Spinal cord (tissue), 10 donors: Measurements from ENCODE around the gene DECR2. TPM values are rescaled to one million over a fixed set of nuclear protein-coding genes. Genes with fewer than 3 reads are reported as not detected.

Source experiments
- DNase-seq, 6 donors: peaks; one replicate each; pipeline versions ENCODE4 v3.0.0 to v3.0.0-alpha.2; 2013 to 2015; ENCODE audit warnings: low spot score in 6 of 6, low read depth in 4 of 6
- H3K27ac ChIP-seq: one replicate; pipeline ENCODE4 v1.5.1; 2013; ENCODE audit warnings: low read depth, low read length, control low read depth
- H3K27me3 ChIP-seq: one replicate; pipeline ENCODE4 v1.6.1; 2013; ENCODE audit warnings: low read length; ENCODE audit not compliant: control insufficient read depth, insufficient read depth
- H3K36me3 ChIP-seq: one replicate; pipeline ENCODE4 v1.6.1; 2013; ENCODE audit warnings: low read length; ENCODE audit not compliant: control insufficient read depth, insufficient read depth
- H3K4me1 ChIP-seq: one replicate; pipeline ENCODE4 v1.6.1; 2013; ENCODE audit warnings: low read length; ENCODE audit not compliant: control insufficient read depth, insufficient read depth
- H3K4me3 ChIP-seq: one replicate; pipeline ENCODE4 v1.5.1; 2013; ENCODE audit warnings: low read depth, low read length, control low read depth
- H3K9me3 ChIP-seq: one replicate; pipeline ENCODE4 v1.6.1; 2013; ENCODE audit warnings: low read length; ENCODE audit not compliant: control insufficient read depth, insufficient read depth
- WGBS: methylation state at CpG from one replicate; pipeline ENCODE4 v1.1.5; 2013; ENCODE audit warnings: missing lambda C conversion rate; ENCODE audit not compliant: insufficient coverage; 5-methylcytosine and 5-hydroxymethylcytosine counted together
- polyA plus RNA-seq, 2 donors: library from polyadenylated mRNA; unstranded; fragments of 120-200 nt; gene quantifications; one replicate each; pipeline ENCODE4 v1.2.1, GENCODE V29; 2013; ENCODE audit not compliant: insufficient read length in 2 of 2
- total RNA-seq, 2 donors: library from RNA; depleted of rRNA in 1 of 2; stranded (reverse); fragments of 120-200 nt in 1 of 2; fragments of >200 nt in 1 of 2; gene quantifications; one replicate each; pipeline versions ENCODE4 v1.2.3 to v1.2.4, GENCODE V29; 2013 to 2014
- donor health status: healthy.

Gene DECR2
- total and polyA plus RNA-seq, 4 donors: 5.1 to 27.7 (median 17.1) TPM

GRCh38 chr16:398561-399339 lies 2.9 kb upstream of the DECR2 start:
- H3K4me3 ChIP-seq: no peak overlapping the region
- H3K9me3 ChIP-seq: no peaks in the 10 kb centered on the region
- peaks cover 46% of the 10 kb centered on the region for H3K4me1 ChIP-seq
- 78% methylated on average over 24 of the region's 24 CpGs for WGBS
- H3K27ac ChIP-seq: no peak overlapping the region
- H3K27me3 ChIP-seq: no peaks in the 10 kb centered on the region
- no peak for DNase-seq
- H3K36me3 ChIP-seq: peaks cover 32% of the 10 kb centered on the region

GRCh38 chr16:399340-400019 lies 2.2 kb upstream of the DECR2 start:
- Histone ChIP-seq H3K4me3 (no peak overlapping the region), H3K27me3 (no peaks in the 10 kb centered on the region), H3K27ac (no peak overlapping the region), H3K9me3 (no peaks in the 10 kb centered on the region), H3K4me1 (peaks cover 46% of the 10 kb centered on the region), H3K36me3 (peaks cover 32% of the 10 kb centered on the region)
- no peak for DNase-seq
- whole genome bisulfite sequencing: 78% methylated on average over 16 of the region's 22 CpGs

GRCh38 chr16:400061-400591 lies 1.6 kb upstream of the DECR2 start:
- WGBS: 57% methylated on average over 9 of the region's 10 CpGs
- no peaks in the 10 kb centered on the region for H3K9me3 ChIP-seq
- H3K27ac ChIP-seq: no peak overlapping the region
- no peak overlapping the region for H3K4me3 ChIP-seq
- H3K4me1 ChIP-seq: peaks cover 46% of the 10 kb centered on the region
- no peaks in the 10 kb centered on the region for H3K27me3 ChIP-seq
- peaks cover 35% of the 10 kb centered on the region for H3K36me3 ChIP-seq
- DNase-seq: no peak

DNA sequence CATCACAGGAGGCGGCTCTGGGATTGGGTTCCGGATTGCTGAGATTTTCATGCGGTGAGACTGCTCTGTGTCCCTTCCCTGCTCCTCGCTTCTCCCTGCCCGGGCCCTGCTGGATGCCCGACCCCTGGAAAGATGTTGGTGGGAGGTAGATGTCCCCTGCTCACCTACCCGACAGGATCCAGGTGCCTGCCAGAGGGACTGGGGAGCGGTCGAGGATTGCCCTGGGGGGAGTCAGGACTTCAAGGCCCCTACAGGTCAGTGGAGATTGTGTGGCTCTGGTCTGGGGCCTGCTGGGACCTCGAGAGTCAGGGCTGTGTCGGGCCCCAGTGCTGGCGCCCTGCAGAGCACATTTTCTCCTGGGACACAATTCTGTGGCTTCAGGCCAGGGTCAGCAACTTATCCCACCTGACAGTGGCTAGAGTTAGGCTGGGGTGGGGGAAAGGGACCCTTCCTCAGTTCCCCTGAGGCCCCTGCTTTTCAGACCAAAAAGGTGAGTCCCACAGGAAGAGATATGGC lies 3.3 kb downstream of the DECR2 start:
- 93% methylated on average over 7 of the region's 12 CpGs for WGBS
- Histone ChIP-seq H3K27ac (no peak overlapping the region), H3K4me1 (peaks cover 20% of the 10 kb centered on the region), H3K27me3 (no peaks in the 10 kb centered on the region), H3K36me3 (peaks cover 45% of the 10 kb centered on the region), H3K9me3 (no peaks in the 10 kb centered on the region), H3K4me3 (no peak overlapping the region)
- DNase-seq: no peak

DNA sequence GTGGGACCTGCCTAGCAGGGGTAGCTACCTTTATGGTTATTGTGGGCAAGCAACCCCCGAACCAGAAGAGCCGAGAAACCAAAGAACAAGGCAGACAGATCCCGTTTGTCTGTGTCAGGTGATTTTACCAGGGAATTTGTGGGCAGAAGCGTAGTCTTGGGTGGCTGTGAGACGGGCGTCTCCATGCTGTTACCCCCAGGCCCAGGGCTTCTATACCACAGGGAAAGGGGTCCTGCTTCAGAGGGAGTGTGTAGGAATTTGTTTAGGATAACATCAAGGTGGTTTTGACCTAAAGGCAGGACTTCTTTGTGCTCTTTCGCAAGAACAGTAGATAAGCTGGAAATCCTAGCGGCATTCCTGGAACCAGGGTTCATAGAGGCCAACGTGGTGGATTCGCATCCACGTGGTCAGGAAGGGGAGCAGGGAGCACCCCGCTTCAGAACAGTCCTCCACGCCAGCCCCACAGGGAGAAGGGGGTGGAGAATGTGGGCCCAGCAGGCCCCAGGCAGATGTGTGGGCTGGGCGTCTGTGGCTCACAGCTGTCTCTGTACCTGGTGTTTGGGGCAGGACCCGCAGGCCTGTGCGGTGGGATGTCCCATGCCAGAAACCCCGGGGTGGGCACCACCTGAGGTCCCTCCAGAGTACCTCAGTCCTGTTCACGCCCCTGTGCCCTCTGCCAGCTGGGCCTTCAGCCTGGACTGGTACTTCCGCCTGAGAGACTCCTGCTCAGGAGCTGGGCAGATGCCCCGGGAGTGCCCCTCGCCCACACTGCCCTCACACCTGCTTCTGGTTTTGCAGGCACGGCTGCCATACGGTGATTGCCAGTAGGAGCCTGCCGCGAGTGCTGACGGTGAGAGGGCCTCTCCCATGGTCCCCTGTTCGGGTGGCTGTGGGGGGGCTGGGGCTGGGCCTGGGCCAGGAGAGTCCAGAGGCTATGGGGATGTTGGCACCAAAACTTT lies 4.1 kb downstream of the DECR2 start:
- WGBS: 91% methylated on average over 25 of the region's 27 CpGs
- DNase-seq: no peak
- Histone ChIP-seq H3K4me3 (no peak overlapping the region), H3K27ac (no peak overlapping the region), H3K27me3 (no peaks in the 10 kb centered on the region), H3K36me3 (peaks cover 45% of the 10 kb centered on the region), H3K4me1 (peaks cover 12% of the 10 kb centered on the region), H3K9me3 (no peaks in the 10 kb centered on the region)

DNA sequence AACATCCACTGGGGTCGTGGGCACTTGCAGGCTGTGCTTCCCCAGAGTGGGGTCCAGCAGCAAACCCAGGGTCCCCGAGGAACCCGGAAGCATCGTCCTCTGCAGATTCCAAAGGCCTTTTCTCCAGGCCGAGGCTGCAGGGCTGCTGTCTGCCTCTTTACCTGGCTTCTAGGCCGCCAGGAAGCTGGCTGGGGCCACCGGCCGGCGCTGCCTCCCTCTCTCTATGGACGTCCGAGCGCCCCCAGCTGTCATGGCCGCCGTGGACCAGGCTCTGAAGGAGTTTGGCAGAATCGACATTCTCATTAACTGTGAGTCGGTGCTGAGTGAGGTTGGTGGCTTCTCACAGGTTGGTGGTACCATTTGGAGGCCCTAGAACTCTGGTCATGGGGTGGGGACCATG lies 5.6 kb downstream of the DECR2 start:
- Histone ChIP-seq H3K27me3 (no peaks in the 10 kb centered on the region), H3K4me1 (peaks cover 3% of the 10 kb centered on the region), H3K4me3 (no peak overlapping the region), H3K9me3 (no peaks in the 10 kb centered on the region), H3K27ac (no peak overlapping the region), H3K36me3 (peaks cover 57% of the 10 kb centered on the region)
- 81% methylated on average over 15 of the region's 16 CpGs for WGBS
- no peak for DNase-seq

GRCh38 chr16:410516-411178 lies 9.0 kb downstream of the DECR2 start:
- H3K9me3 ChIP-seq: no peaks in the 10 kb centered on the region

DNA sequence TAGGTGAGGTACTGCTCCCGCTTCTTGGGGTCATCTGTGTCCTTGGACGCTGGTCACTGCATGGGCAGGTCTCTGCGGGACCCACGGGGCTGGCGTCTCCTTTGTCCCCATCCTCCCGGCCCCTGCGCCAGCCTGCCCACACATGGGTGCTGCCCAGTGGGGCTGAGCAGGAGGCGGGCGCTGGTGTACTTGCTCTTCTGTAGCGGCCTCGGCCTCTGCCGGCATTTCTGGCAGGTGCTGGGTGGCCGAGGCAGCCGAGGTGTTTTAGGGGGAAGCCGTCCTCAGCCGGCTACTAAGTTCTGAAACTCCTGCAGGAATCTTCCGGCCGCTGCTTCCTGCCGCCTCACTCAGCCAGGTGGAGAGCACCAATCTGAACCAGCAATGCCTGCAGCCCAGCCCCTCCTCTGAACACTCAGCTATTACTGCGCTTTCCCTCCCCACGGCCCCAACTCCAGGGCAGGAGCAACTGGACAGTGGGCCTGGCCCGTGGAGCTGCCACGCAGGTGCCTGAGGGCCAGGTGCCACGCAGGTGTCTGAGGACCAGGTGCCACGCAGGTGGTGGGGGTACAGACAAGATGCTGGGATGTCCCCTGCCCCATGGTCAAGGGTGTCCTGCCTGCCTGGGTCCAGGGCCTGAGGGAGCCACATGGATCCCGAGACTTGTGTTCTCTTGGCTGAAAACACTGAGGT lies 10.0 kb downstream of the DECR2 start:
- H3K27ac ChIP-seq: no peak overlapping the region
- WGBS: 94% methylated on average over 26 of the region's 26 CpGs

More at GRCh38 chr16:410516-411178, 9.0 kb downstream of the DECR2 start:
- no peak overlapping the region for H3K4me3 ChIP-seq
- DNase-seq: no peak
- no peak overlapping the region for H3K27ac ChIP-seq
- peaks cover 58% of the 10 kb centered on the region for H3K36me3 ChIP-seq
- no peaks in the 10 kb centered on the region for H3K27me3 ChIP-seq
- 89% methylated on average over 35 of the region's 36 CpGs for WGBS
- no peaks in the 10 kb centered on the region for H3K4me1 ChIP-seq

More for the DNA sequence above, 10.0 kb downstream of the DECR2 start:
- Histone ChIP-seq H3K4me3 (no peak overlapping the region), H3K9me3 (no peaks in the 10 kb centered on the region), H3K27me3 (no peaks in the 10 kb centered on the region), H3K4me1 (no peaks in the 10 kb centered on the region), H3K36me3 (peaks cover 52% of the 10 kb centered on the region)
- DNase-seq: no peak
